Smooth muscle cell (in vitro differentiated cells): ENCODE results near the gene ACADVL. TPM values are rescaled to one million over a fixed set of nuclear protein-coding genes. Genes with fewer than 3 reads are reported as not detected.

Source experiments
- DNase-seq: peaks from one replicate; lab custom pipeline; 2025; ENCODE audit not compliant: unreplicated experiment; lab: John Stamatoyannopoulos, UW
- H2AFZ ChIP-seq: fragments of 200-600 bp; sonication (generic); 2 replicates; pipeline ENCODE4 v1.6.0; 2016; ENCODE audit warnings: antibody characterized with exemption, low read depth, mild to moderate bottlenecking
- H3F3A ChIP-seq: fragments of 200-600 bp; sonication (generic); 2 replicates; pipeline ENCODE4 v1.6.0; 2017; ENCODE audit warnings: antibody characterized with exemption, low read depth
- H3K27ac ChIP-seq: fragments of 200-600 bp; sonication (generic); 2 replicates; pipeline ENCODE4 v1.5.1; 2016; ENCODE audit warnings: low read depth, mild to moderate bottlenecking
- H3K27me3 ChIP-seq: fragments of 200-600 bp; sonication (generic); 2 replicates; pipeline ENCODE4 v1.6.1; 2016; ENCODE audit warnings: low read depth, mild to moderate bottlenecking
- H3K36me3 ChIP-seq: fragments of 200-600 bp; sonication (generic); 2 replicates; pipeline ENCODE4 v1.5.1; 2016; ENCODE audit warnings: low read depth
- H3K4me1 ChIP-seq: fragments of 200-600 bp; sonication (generic); 2 replicates; pipeline ENCODE4 v1.5.1; 2016; ENCODE audit warnings: low read depth
- H3K4me2 ChIP-seq: fragments of 200-600 bp; sonication (generic); 2 replicates; pipeline ENCODE4 v1.6.0; 2016; ENCODE audit warnings: mild to moderate bottlenecking
- H3K4me3 ChIP-seq: fragments of 200-600 bp; sonication (generic); 2 replicates; pipeline ENCODE4 v1.5.1; 2016; ENCODE audit warnings: mild to moderate bottlenecking
- H3K79me2 ChIP-seq: fragments of 200-600 bp; sonication (generic); 2 replicates; pipeline ENCODE4 v1.6.0; 2016; ENCODE audit warnings: low read depth, mild to moderate bottlenecking
- H3K9ac ChIP-seq: fragments of 200-600 bp; sonication (generic); 2 replicates; pipeline ENCODE4 v1.6.0; 2016; ENCODE audit warnings: low read depth
- H3K9me3 ChIP-seq: fragments of 200-600 bp; sonication (generic); replicated peaks from 2 replicates; pipeline ENCODE4 v1.5.1; 2016; ENCODE audit warnings: low read depth
- H4K20me1 ChIP-seq: fragments of 200-600 bp; sonication (generic); 2 replicates; pipeline ENCODE4 v1.6.0; 2016; ENCODE audit warnings: low read depth
- CTCF ChIP-seq: fragments of 200-600 bp; sonication (generic); IDR thresholded peaks from 2 replicates; pipeline ENCODE4 v1.5.1; 2017; ENCODE audit warnings: borderline replicate concordance, mild to moderate bottlenecking, antibody characterized with exemption; ENCODE audit not compliant: insufficient read depth, poor library complexity, severe bottlenecking
- WGBS: methylation state at CpG from one replicate; pipeline ENCODE4 v1.1.7; 2016; ENCODE audit warnings: low lambda C conversion rate; 5-methylcytosine and 5-hydroxymethylcytosine counted together
- microRNA counts: library from miRNA; unstranded; fragments of <30 nt; microRNA quantifications from one replicate; lab custom pipeline; 2016
- microRNA-seq: library from miRNA; unstranded; fragments of <30 nt; microRNA quantifications from one replicate; pipeline ENCODE4, GENCODE V29; 2016; ENCODE audit warnings: borderline number of aligned reads
- polyA plus RNA-seq: library from polyadenylated mRNA; unstranded; fragments of >200 nt; fragmentation: Nextera tagmentation; extraction: Ambion mirVana; gene quantifications from 2 replicates; pipeline ENCODE4 v1.2.1, GENCODE V29; 2016
- small RNA-seq: library from RNA; depleted of rRNA; stranded (forward); fragments of <200 nt; gene quantifications from one replicate; pipeline ENCODE3, GENCODE V24; 2014
- total RNA-seq: library from RNA; depleted of rRNA; stranded (reverse); fragments of >200 nt; gene quantifications from 2 replicates; pipeline ENCODE4 v1.2.3, GENCODE V29; 2014

ACADVL gene
- total and polyA plus RNA-seq, 2 experiments from 2014 or later: 185 to 331 TPM

DNA sequence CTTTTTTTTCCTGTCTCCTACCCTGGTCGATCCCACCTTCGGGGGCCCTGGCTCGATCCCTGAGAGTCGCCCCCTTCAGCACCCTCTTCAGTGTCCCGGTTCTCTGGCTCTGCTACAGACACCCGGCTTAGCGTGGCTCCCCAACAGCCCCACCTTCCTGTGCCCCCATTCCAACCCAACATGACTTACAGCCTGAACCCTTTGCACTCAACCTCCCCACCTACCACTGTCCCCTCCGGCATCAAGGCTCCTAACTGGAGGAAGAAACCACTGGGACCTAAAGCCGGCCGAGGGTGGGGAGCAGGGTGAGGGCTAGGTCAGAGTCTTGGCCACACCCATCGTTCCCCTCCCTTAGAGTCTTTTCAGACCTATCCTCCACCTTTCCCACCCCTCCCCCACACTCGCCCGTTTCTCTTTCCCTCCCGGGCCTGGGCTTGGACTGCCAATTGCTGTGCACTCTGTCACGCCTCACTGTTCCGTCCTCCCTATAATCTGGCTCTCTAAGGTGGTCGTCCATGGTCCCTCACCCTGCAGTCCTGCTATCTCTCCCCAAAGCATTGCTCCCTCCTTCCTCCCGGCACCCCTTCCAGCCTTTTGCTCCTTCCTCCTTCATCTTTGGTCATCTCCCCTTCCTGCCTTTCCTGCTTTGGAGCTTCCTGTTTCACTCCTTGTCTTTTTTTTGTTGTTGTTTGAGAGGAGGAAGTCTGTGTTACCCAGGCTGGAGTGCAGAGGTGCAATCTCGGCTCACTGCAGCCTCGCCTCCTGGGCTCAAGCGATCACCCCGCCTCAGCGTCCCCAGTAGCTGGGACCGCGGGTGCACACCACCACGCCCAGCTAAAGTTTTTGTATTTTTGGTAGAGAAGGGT lies 43.4 kb downstream of the ACADVL start:
- no peaks in the 10 kb centered on the region for H3K79me2 ChIP-seq
- H3K27me3 ChIP-seq: peaks cover 31% of the 10 kb centered on the region
- no peak overlapping the region for H3K9ac ChIP-seq
- H3F3A ChIP-seq: peaks cover 15% of the 10 kb centered on the region
- H2AFZ ChIP-seq: no peak overlapping the region
- DNase-seq: no peak
- H3K36me3 ChIP-seq: no peaks in the 10 kb centered on the region
- WGBS: 13% methylated on average over 26 of the region's 26 CpGs
- no peaks in the 10 kb centered on the region for H3K9me3 ChIP-seq
- H4K20me1 ChIP-seq: no peaks in the 10 kb centered on the region
- peak overlapping the region; percentile 59 for H3K4me3 ChIP-seq
- peak overlapping the region; percentile 24 for H3K27ac ChIP-seq
- H3K4me2 ChIP-seq: peak overlapping the region; percentile 87
- TF ChIP-seq CTCF: no peak
- peaks cover 5% of the 10 kb centered on the region for H3K4me1 ChIP-seq

GRCh38 chr17:7263801-7264078 lies 44.0 kb downstream of the ACADVL start:
- H4K20me1 ChIP-seq: no peaks in the 10 kb centered on the region
- TF ChIP-seq CTCF: no peak
- DNase-seq: no peak
- WGBS: 62% methylated on average over 4 of the region's 4 CpGs
- no peaks in the 10 kb centered on the region for H3K36me3 ChIP-seq
- peaks cover 12% of the 10 kb centered on the region for H3F3A ChIP-seq
- no peak overlapping the region for H3K9ac ChIP-seq
- H3K4me2 ChIP-seq: peak overlapping the region; percentile 87
- no peak overlapping the region for H2AFZ ChIP-seq
- no peaks in the 10 kb centered on the region for H3K9me3 ChIP-seq
- peaks cover 31% of the 10 kb centered on the region for H3K27me3 ChIP-seq
- H3K79me2 ChIP-seq: no peaks in the 10 kb centered on the region
- H3K4me1 ChIP-seq: peaks cover 5% of the 10 kb centered on the region
- H3K4me3 ChIP-seq: peak overlapping the region; percentile 59
- H3K27ac ChIP-seq: no peak overlapping the region

DNA sequence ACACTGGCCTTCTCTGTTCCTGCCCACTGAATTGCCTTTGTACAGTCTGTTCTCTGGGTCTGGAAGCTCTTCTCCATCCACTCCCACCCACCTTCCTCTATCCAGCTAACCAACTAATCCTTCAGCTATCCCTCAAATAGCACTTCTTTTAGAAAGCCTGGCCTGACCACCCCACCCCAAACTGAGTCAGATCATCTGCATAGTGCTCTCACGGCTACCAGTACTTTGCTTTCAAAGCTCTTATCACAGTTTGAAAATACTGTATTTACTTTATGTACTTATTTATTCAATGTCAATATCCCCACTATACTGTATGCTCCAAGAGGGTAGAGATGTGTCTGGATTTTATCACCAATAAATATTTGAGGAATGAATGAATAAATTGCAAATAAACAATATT lies 47.0 kb downstream of the ACADVL start:
- Histone ChIP-seq H3K36me3 (no peaks in the 10 kb centered on the region), H3K4me3 (no peak overlapping the region), H4K20me1 (no peaks in the 10 kb centered on the region), H3F3A (peaks cover 11% of the 10 kb centered on the region), H3K9ac (no peak overlapping the region), H3K79me2 (no peaks in the 10 kb centered on the region), H3K4me1 (peaks cover 5% of the 10 kb centered on the region), H3K27me3 (peaks cover 18% of the 10 kb centered on the region), H3K4me2 (no peak overlapping the region), H2AFZ (no peak overlapping the region), H3K9me3 (no peaks in the 10 kb centered on the region), H3K27ac (peak overlapping the region; percentile 37)
- 15% methylated on average over 1 of the region's 1 CpG for WGBS
- TF ChIP-seq CTCF: no peak
- no peak for DNase-seq

MicroRNAs encoded within 50 kb of the gene (microRNA counts, 767-probe panel; counts per million panel counts)
- microRNA hsa-miR-324-3p (lab: Ali Mortazavi, UCI) (183 counts per million), microRNA hsa-miR-324-5p (lab: Ali Mortazavi, UCI) (6,930 counts per million, percentile 37 among the panel's probes with 10 or more counts)

Small RNAs within 50 kb of the gene (microRNA-seq; reads per million reads assigned to microRNA genes)
- gene MIR324: 11,690 reads per million, percentile 95 among the genes with 10 or more reads in this experiment

Small RNAs within 50 kb of the gene (small RNA-seq; reads per million reads assigned to genes)
- gene AC120057.4: not detected
- 2.0 reads per million, percentile 44 among the genes with 10 or more reads in this experiment for gene MIR324
- gene RF00019: not detected

Other genes starting within 250 kb of the ACADVL start
Only the 30 nearest of the 33 such genes appear.
- gene RNASEK, start 207.3 kb upstream of the ACADVL start, total RNA-seq: 350 and 356 TPM in 2 replicates
- gene RNASEK, start 207.3 kb upstream of the ACADVL start, polyA plus RNA-seq: 718 and 785 TPM in 2 replicates
- 0.45 TPM in 1 of 2 replicates, not detected in the other for gene BCL6B, start 196.9 kb upstream of the ACADVL start, total RNA-seq
- not detected in 2 replicates for gene BCL6B, start 196.9 kb upstream of the ACADVL start, polyA plus RNA-seq
- 2.0 and 2.7 TPM in 2 replicates for gene SLC16A13, start 183.9 kb upstream of the ACADVL start, total RNA-seq
- gene SLC16A13, start 183.9 kb upstream of the ACADVL start, polyA plus RNA-seq: 3.5 TPM in 2 replicates
- 0.36 TPM in 1 of 2 replicates, not detected in the other for gene SLC16A11, start 175.8 kb upstream of the ACADVL start, total RNA-seq
- 0.65 and 0.80 TPM in 2 replicates for gene SLC16A11, start 175.8 kb upstream of the ACADVL start, polyA plus RNA-seq
- gene CLEC10A, start 139.7 kb upstream of the ACADVL start, total RNA-seq: not detected in 2 replicates
- gene CLEC10A, start 139.7 kb upstream of the ACADVL start, polyA plus RNA-seq: not detected in 2 replicates
- gene ASGR2, start 105.1 kb upstream of the ACADVL start, total RNA-seq: 0.22 TPM in 1 of 2 replicates, not detected in the other
- 0.15 and 0.50 TPM in 2 replicates for gene ASGR2, start 105.1 kb upstream of the ACADVL start, polyA plus RNA-seq
- 1.2 and 3.6 TPM in 2 replicates for gene ASGR1, start 40.6 kb upstream of the ACADVL start, total RNA-seq
- gene ASGR1, start 40.6 kb upstream of the ACADVL start, polyA plus RNA-seq: 4.2 and 11.0 TPM in 2 replicates
- gene DLG4, start 102 bp upstream of the ACADVL start, total RNA-seq: 9.4 and 12.3 TPM in 2 replicates
- gene DLG4, start 102 bp upstream of the ACADVL start, polyA plus RNA-seq: 2.3 and 4.2 TPM in 2 replicates
- gene DVL2, start 14.6 kb downstream of the ACADVL start, total RNA-seq: 26.1 and 31.8 TPM in 2 replicates
- gene DVL2, start 14.6 kb downstream of the ACADVL start, polyA plus RNA-seq: 46.7 and 49.6 TPM in 2 replicates
- gene PHF23, start 19.5 kb downstream of the ACADVL start, total RNA-seq: 41.6 and 48.5 TPM in 2 replicates
- gene PHF23, start 19.5 kb downstream of the ACADVL start, polyA plus RNA-seq: 33.8 and 46.5 TPM in 2 replicates
- gene GABARAP, start 22.5 kb downstream of the ACADVL start, total RNA-seq: 305 and 363 TPM in 2 replicates
- gene GABARAP, start 22.5 kb downstream of the ACADVL start, polyA plus RNA-seq: 725 and 735 TPM in 2 replicates
- gene CTDNEP1, start 31.8 kb downstream of the ACADVL start, total RNA-seq: 46.3 and 57.5 TPM in 2 replicates
- gene CTDNEP1, start 31.8 kb downstream of the ACADVL start, polyA plus RNA-seq: 88.4 and 96.2 TPM in 2 replicates
- gene ELP5, start 32.3 kb downstream of the ACADVL start, total RNA-seq: 17.3 and 18.7 TPM in 2 replicates
- 41.3 and 42.4 TPM in 2 replicates for gene ELP5, start 32.3 kb downstream of the ACADVL start, polyA plus RNA-seq
- 26.7 and 33.7 TPM in 2 replicates for gene CLDN7, start 42.5 kb downstream of the ACADVL start, total RNA-seq
- gene CLDN7, start 42.5 kb downstream of the ACADVL start, polyA plus RNA-seq: 25.2 and 102 TPM in 2 replicates
- 0.18 TPM in 1 of 2 replicates, not detected in the other for gene SLC2A4, start 61.8 kb downstream of the ACADVL start, total RNA-seq
- 0.11 TPM in 1 of 2 replicates, not detected in the other for gene SLC2A4, start 61.8 kb downstream of the ACADVL start, polyA plus RNA-seq
- 0.09 and 1.3 TPM in 2 replicates for gene YBX2, start 74.7 kb downstream of the ACADVL start, total RNA-seq
- 0.58 and 1.1 TPM in 2 replicates for gene YBX2, start 74.7 kb downstream of the ACADVL start, polyA plus RNA-seq
- gene EIF5A, start 87.7 kb downstream of the ACADVL start, total RNA-seq: 260 and 323 TPM in 2 replicates
- 797 and 860 TPM in 2 replicates for gene EIF5A, start 87.7 kb downstream of the ACADVL start, polyA plus RNA-seq
- 35.2 and 40.3 TPM in 2 replicates for gene GPS2, start 95.4 kb downstream of the ACADVL start, total RNA-seq
- gene GPS2, start 95.4 kb downstream of the ACADVL start, polyA plus RNA-seq: 77.0 and 95.5 TPM in 2 replicates
- 8.6 and 23.8 TPM in 2 replicates for gene NEURL4, start 109.4 kb downstream of the ACADVL start, total RNA-seq
- gene NEURL4, start 109.4 kb downstream of the ACADVL start, polyA plus RNA-seq: 5.1 and 9.2 TPM in 2 replicates
- gene ACAP1, start 116.6 kb downstream of the ACADVL start, total RNA-seq: 15.2 TPM in 1 of 2 replicates, not detected in the other
- gene ACAP1, start 116.6 kb downstream of the ACADVL start, polyA plus RNA-seq: 31.6 and 48.1 TPM in 2 replicates
- 34.7 and 37.2 TPM in 2 replicates for gene KCTD11, start 132.2 kb downstream of the ACADVL start, total RNA-seq
- gene KCTD11, start 132.2 kb downstream of the ACADVL start, polyA plus RNA-seq: 33.8 and 52.3 TPM in 2 replicates
- 0.49 TPM in 1 of 2 replicates, not detected in the other for gene TMEM95, start 135.2 kb downstream of the ACADVL start, total RNA-seq
- gene TMEM95, start 135.2 kb downstream of the ACADVL start, polyA plus RNA-seq: 0.34 TPM in 1 of 2 replicates, not detected in the other
- gene TNK1, start 161.2 kb downstream of the ACADVL start, total RNA-seq: 4.5 and 6.3 TPM in 2 replicates
- 3.6 and 13.5 TPM in 2 replicates for gene TNK1, start 161.2 kb downstream of the ACADVL start, polyA plus RNA-seq
- gene PLSCR3, start 174.6 kb downstream of the ACADVL start, total RNA-seq: 29.3 and 34.7 TPM in 2 replicates
- 110 and 122 TPM in 2 replicates for gene PLSCR3, start 174.6 kb downstream of the ACADVL start, polyA plus RNA-seq
- 75.6 and 133 TPM in 2 replicates for gene TMEM256, start 184.2 kb downstream of the ACADVL start, total RNA-seq
- 87.9 and 90.6 TPM in 2 replicates for gene TMEM256, start 184.2 kb downstream of the ACADVL start, polyA plus RNA-seq
- 15.1 and 20.9 TPM in 2 replicates for gene NLGN2, start 187.9 kb downstream of the ACADVL start, total RNA-seq
- 10.8 and 11.9 TPM in 2 replicates for gene NLGN2, start 187.9 kb downstream of the ACADVL start, polyA plus RNA-seq
- gene SPEM1, start 200.4 kb downstream of the ACADVL start, total RNA-seq: not detected in 2 replicates
- gene SPEM1, start 200.4 kb downstream of the ACADVL start, polyA plus RNA-seq: not detected in 2 replicates
- 0.22 TPM in 1 of 2 replicates, not detected in the other for gene SPEM2, start 205.7 kb downstream of the ACADVL start, total RNA-seq
- gene SPEM2, start 205.7 kb downstream of the ACADVL start, polyA plus RNA-seq: 0.56 and 1.0 TPM in 2 replicates
- gene SPEM3, start 208.9 kb downstream of the ACADVL start, total RNA-seq: not detected in 2 replicates
- 0.14 TPM in 1 of 2 replicates, not detected in the other for gene SPEM3, start 208.9 kb downstream of the ACADVL start, polyA plus RNA-seq
- gene TMEM102, start 215.5 kb downstream of the ACADVL start, total RNA-seq: 7.3 and 10.0 TPM in 2 replicates
- gene TMEM102, start 215.5 kb downstream of the ACADVL start, polyA plus RNA-seq: 10.5 and 11.9 TPM in 2 replicates